SK-N-MC (cell line): ENCODE results near the gene CXorf38.
"Not testable (repeated sequence)": the region's sequence is repeated elsewhere in the genome, so short reads cannot be mapped to it uniquely, and the experiment has no call there.

Source experiments
- EZH2 ChIP-seq: fragments of 200-600 bp; sonication (generic); IDR thresholded peaks from one replicate; pipeline ENCODE4 v1.6.1; 2017; ENCODE audit warnings: antibody characterized with exemption
- FOXP2 ChIP-seq: optimal IDR thresholded peaks from 2 replicates; pipeline ENCODE3; 2011; ENCODE audit warnings: mild to moderate bottlenecking, moderate library complexity; ENCODE audit not compliant: insufficient read depth; ENCODE audit errors: extremely low read length, control extremely low read depth
- POLR2AphosphoS5 ChIP-seq: IDR thresholded peaks from 2 replicates; pipeline ENCODE4 v1.6.1; 2012; ENCODE audit warnings: mild to moderate bottlenecking, low read depth, low read length, borderline replicate concordance

DNA sequence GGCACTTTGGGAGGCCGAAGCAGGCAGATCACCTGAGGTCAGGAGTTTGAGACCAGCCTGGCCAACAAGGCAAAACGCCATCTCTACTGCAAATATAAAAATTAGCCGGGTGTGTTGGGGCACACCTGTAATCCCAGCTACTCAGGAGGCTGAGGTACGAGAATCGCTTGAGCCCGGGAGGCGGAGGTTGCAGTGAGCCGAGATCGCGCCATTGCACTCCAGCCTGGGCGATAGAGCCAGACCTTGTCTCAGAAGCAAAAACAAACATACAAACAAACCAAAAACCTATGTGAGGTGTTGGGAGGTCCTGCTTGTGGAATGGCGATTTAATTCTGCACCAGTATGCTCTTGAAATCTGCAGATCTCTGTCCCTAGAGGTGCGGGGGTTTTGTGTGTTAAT, 65.2 kb downstream of the CXorf38 start:
- TF ChIP-seq FOXP2, POLR2AphosphoS5, EZH2: not testable (repeated sequence)
